Kidney capillary endothelial cell (primary cell): ENCODE measurements around the gene ZBTB42.
A peak's percentile ranks its signal among the peaks of the same experiment; 100 is the strongest.
"Not testable (repeated sequence)": the region's sequence is repeated elsewhere in the genome, so short reads cannot be mapped to it uniquely, and the experiment has no call there.

Experiments
- DNase-seq: peaks from one replicate; pipeline ENCODE4 v3.0.0-alpha.2; 2018; ENCODE audit warnings: low spot score

Gene ZBTB42

DNA sequence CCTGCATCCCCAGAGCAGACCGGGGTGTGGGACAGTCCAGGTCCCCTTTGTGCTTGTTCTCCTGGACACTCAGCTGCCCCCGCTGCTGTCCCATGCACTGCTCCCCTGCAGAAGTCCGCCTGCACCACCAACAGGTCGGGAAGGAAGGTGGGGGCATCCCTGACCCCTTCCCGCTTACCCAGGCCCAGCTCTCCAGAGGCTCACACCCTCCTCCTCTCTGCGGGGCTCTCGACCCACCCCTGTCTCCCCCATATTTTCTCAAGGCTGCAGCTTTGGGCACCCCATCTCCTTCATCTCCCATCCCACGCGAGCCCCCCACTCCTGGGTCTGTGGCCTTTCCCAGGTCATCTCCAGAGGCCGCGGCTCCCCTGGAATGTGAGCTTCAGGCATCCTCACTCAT, 9.4 kb downstream of the ZBTB42 start:
- DNase-seq: no peak

DNA sequence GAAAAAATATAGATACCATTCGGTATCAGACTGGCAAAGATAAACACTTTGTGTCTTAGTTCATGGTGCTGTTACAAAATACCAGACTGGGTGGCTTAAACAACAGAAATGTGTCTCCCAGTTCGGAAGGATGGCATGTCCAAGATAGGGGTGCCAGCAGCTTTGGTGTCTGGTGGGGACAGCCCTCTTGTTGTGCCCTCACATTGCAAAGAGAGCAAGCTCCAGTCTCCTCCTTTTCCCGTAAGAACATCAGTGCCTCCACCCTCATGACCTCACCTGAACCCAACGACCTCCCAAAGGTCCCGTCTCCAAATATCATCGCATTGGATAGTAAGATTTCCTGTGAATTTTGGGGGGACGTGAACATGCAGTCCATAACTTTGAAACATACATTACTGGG, 12.4 kb downstream of the ZBTB42 start:
- DNase-seq: no peak

DNA sequence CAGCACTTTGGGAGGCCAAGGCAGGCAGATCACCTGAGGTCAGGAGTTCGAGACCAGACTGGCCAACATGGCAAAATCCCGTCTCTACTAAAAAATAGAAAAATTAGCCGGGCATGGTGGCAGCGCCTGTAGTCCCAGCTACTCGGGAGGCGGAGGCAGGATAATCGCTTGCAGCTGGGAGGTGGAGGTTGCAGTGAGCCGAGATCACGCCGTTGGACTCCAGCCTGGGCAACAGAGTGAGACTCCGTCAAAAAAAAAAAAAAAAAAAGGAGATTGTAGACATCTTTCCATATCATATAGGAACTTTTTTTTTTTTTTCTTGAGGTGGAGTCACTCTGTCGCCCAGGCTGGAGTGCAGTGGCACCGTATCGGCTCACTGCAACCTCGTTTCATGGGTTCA, 13.8 kb downstream of the ZBTB42 start:
- not testable (repeated sequence) for DNase-seq

DNA sequence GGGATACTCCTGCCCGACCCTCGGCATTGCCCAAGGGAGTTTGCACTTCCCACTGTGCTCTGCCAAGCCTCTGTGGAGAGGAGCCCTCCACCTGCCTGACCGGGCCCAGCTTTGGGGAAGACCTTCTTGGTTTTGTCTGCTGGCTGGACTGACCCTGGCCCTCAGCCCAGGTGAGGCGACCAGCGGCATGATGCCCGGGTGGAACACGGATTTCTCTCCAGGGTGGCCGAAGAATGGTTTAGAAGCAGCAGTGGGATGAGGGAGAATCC, 15.6 kb downstream of the ZBTB42 start:
- no peak for DNase-seq

DNA sequence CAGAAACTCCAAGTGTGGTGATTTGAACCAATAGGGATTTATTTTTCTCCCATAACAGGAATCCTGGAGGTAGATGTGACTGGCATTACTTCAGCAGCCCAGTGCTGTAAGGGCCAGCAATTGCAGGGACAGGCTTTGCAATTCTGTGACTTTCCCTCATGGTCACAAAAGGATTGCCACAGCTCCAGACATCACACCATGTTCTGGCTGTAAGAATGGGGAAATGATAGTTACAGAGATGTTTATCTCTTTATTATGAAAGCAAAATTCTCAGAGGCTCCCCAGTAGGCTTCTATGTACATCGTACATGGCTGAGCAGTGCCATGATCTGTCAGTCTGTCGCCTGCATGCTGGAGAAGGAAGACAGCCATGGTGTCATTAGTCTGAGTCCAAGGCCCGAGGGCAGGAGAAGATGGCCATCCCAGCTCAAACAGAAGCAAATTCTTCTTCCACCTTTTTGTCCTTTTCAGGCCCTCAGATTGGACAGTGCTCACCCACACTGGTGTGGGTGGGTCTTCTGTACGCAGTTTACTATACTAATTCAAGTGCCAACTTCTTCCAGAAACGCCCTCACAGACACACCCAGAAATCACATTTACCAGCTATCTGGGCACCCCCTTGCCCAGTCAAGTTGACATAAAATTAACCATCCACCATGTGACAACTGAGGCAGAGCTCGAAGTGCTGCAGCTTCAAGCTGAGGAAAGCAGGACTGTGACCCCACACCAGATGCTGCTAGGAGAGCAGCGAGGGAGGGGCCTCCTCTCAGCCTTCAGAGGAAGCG, 17.2 kb downstream of the ZBTB42 start:
- no peak for DNase-seq

DNA sequence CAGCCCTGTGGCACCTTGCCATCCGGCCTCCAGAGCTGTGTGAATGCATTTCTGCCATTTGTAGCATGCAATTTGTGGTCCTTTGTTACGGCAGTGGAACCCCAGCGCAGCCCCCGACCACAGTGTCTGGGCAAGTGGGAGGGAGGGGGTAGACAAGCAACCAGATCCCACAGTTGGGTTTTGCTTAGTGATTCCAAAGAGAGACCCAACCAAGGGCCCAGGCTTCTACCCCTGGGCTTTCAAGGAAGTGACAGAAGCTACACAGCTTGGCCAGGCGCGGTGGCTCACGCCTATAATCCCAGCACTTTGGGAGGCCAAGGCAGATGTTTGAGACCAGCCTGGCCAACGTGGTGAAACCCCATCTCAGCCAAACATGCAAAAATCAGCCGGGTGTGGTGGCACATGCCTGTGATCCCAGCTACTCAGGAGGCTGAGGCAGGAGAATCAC, 17.8 kb downstream of the ZBTB42 start:
- no peak for DNase-seq

GRCh38 chr14:104819361-104819781, 18.5 kb downstream of the ZBTB42 start:
- no peak for DNase-seq

GRCh38 chr14:104820669-104821228, 19.8 kb downstream of the ZBTB42 start:
- DNase-seq: peak; percentile 69

GRCh38 chr14:104821229-104821945, 20.5 kb downstream of the ZBTB42 start:
- DNase-seq: no peak

DNA sequence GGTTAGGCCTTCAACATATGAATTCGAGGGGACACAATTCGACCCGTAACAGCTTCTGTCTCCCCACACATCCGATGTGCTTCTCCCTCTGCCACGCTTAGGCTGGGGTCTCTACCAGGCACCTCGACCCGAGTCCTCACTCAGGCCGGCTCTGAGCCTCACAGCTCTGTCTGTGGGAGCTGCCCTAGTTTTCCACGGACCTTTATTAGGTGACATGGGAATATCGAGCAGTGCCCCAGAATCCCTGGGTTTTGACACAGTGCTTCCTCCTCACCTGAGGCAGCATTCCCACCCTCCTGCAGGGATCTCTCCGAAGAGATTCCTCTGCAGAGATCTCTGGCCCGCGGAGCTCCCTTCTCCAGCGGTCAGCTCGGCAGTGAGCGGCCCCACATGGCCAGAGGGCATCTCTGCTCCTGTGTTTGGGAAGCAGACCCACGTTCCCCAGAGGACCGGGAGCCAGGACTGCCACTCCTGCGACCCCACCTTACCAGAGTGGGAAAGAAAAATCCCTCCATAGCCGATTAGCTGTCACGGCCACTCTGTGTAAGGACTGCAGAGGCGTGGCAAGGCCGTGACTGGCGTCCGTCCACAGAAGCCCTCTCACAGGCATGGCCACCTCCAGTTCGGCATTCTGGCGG, 21.2 kb downstream of the ZBTB42 start:
- DNase-seq: no peak

DNA sequence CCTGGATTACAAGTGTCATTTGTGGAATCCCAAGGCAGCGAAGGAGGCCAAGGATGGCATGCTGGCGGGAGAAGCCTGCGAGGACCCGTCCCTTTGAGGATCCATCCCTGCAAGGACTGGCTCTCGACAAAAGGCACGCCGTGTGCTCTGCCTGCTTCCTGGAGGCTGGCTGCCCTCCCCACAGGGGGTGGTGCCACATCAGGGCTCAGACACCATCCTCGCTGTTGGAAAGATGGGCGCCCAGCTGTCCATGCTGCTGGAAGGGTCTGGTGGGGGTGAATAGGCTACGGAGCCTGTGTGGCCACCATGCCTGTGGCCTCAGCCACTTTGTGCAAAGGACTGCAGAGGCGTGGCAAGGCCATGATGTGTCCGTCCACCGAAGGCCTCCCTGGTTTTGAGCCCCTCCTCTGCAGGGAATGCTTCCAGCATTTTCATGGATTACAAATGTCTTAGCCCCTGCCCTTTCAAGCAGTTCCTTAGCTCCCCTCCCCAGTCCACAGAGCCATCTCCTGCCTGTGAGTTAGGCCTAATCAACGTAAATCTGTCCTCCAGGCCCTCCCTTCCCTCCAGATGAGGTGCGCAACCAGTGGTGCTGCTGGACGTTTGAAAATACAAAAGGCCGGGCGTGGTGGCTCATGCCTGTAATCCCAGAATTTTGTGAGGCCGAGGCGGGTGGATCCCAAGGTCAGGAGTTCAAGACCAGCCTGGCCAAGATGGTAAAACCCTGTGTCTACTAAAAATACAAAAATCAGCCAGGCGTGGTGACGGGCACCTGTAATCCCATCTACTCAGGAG, 22.1 kb downstream of the ZBTB42 start:
- no peak for DNase-seq

DNA sequence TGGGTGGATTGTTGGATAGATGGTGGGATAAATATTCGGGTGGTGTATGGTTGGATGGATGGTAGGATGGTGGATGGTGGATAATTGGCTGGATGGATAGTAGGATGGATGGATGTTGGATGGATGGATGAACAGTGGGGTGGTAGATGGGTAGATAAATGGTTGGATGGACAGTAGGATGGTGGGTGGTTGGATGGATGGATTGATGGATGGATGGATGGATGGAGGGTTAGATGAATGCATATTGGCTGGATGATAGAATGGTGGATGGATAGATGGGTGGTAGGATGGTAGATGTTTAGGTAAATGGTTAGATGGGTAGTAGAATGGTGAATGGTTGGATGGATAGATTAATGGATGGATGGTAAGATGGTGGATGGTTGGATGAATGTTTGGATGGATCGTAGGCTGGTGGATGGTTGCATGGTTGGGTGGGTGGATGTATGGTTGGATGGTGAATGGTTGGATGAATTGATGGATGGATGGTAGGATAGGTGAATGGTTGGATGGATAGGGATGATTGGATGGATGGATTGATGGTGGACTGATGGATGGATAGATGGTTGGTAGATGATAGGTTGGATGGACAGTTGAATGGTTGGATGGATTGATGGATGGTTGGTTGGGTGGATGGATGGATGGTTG, 23.6 kb downstream of the ZBTB42 start:
- no peak for DNase-seq

- peak; percentile 78 for DNase-seq
Observed at GRCh38 chr14:104826189-104826860, 25.4 kb downstream of the ZBTB42 start.

DNA sequence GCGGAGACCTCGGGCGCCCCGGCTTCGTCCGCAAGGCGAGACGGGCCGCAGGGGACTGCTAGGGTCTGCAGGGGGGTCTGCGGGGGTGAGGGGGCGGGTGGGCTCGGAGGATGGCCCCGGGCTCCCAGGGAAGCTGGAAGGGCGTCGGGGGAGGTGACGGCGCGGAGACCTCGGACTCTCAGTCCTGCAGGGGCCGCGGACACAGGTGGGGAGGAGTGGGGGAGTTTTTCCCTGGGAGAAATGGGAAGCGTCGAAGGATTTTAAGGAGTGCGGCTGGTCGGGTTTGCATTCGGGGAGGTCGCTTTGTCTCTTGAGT, 25.9 kb downstream of the ZBTB42 start:
- no peak for DNase-seq

- peak; percentile 46 for DNase-seq
Observed at GRCh38 chr14:104827177-104828055, 26.5 kb downstream of the ZBTB42 start.

GRCh38 chr14:104830781-104831180, 29.9 kb downstream of the ZBTB42 start:
- DNase-seq: no peak

- DNase-seq: not testable (repeated sequence)
Observed at GRCh38 chr14:104836171-104836935, 35.5 kb downstream of the ZBTB42 start.

DNA sequence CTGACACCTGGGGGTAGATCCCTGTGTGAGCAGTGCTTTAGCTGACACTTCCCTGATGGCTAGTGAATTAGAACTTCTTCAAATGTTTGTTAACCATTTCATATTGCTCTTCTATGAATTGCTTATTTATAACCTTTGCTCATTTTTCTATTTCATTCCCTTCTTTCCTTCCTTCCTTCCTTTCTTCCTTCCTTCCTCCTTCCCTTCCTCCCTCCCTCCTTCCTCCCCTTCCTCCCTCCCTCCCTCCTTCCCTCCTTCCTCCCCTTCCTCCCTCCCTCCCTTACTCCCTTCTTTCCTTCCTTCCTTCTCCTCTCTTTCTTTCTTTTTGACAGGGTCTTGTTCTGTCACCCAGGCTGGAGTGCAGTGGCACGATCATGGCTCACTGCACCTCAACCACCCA, 40.8 kb downstream of the ZBTB42 start:
- no peak for DNase-seq

GRCh38 chr14:104843006-104843405, 42.1 kb downstream of the ZBTB42 start:
- DNase-seq: no peak
